Suprapubic skin (tissue), 3 donors: ENCODE measurements around the gene MIER2.

Experiments used
- CTCF ChIP-seq, 2 donors: fragments of 200-600 bp in 1 of 2; fragments of 450-650 bp in 1 of 2; sonication (generic) in 1 of 2; IDR thresholded peaks; one replicate each; pipeline ENCODE4 v1.5.1; 2016 to 2019; ENCODE audit warnings: antibody characterized with exemption in 2 of 2, mild to moderate bottlenecking in 1 of 2, moderate library complexity in 1 of 2
- EP300 ChIP-seq: sonication (generic); formaldehyde crosslinking; IDR thresholded peaks from one replicate; pipeline ENCODE4 v1.6.1; 2017; ENCODE audit warnings: antibody characterized with exemption
- POLR2A ChIP-seq, 2 donors: fragments of 450-650 bp; IDR thresholded peaks; one replicate each; pipeline ENCODE4 v1.6.1; 2017; ENCODE audit warnings: antibody characterized with exemption in 2 of 2, mild to moderate bottlenecking in 2 of 2, moderate library complexity in 2 of 2

GRCh38 chr19:373391-374182 lies 29.0 kb upstream of the MIER2 start:
- TF ChIP-seq POLR2A (IDR thresholded peaks at IDR 0.05) (no peak), CTCF (IDR thresholded peaks at IDR 0.05) (no peak), EP300 (no peak)
